GM18909 (cell line): ENCODE measurements around the gene BRDT.

Source experiments
- ATAC-seq: cut with Tn5 transposase; IDR thresholded peaks from one replicate; pipeline ENCODE4 v1.9.1; 2021; ENCODE audit warnings: mild to moderate bottlenecking; ENCODE audit not compliant: unreplicated experiment, poor library complexity

Gene BRDT

DNA sequence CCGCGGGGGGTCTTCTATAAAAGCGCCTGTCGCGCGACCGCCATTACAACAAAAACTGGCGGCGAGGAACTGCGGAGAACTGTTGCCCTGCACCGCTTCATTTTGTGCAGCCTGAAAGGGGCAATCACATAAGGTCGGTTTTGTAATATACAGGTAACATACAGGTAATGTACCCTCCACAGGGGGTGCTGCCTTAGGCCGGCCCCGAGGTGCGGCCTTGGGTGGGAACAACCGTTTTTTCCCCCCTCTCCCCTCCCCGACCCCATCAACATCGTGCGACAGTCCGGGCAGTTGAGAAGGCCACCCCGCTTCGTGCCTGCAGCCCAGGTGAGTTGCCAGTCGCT is at the start of gene BRDT:
Gene BRDT, plus strand, starts transcription at position 46 of the 344 bp plus-strand sequence. CDS start 13,354 bp downstream, outside the sequence.
- ATAC-seq, result no peak

DNA sequence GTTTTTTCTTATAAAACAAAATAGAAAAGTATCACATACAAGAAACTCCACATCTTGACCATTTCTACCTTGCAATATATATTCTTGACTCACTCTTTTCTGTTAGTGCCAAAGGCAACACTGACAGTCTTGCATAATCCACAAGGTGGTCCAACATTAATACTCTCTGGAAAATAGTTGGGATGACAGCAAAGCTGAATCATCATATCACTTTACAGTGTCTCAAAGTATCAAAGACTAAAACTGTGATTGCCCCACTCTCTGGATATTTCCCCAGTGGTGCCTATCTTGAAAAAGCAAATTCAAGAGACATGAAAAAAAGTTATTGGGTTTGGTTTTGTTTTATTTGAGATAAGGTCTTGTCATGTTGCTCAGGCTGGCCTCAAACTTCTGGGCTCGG is 48.6 kb upstream of the BRDT start:
- no peak for ATAC-seq

DNA sequence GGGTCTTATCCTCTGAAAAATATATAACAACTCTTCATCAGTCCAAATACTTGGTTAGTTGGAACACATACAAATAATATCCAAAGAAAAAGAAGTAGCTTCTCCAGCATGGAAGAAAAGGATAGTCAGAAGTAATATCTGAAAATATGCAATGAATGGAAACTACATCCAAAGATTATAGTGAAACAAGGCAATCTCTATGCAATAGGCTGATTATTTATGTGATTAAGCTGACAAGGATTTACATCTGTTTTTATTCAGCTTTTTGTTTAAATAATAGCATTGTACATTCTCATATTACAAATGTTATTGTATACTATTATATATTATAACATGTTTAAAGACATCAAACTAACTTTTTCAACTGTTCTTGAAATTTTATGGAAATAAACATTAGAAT is 48.0 kb upstream of the BRDT start:
- no peak for ATAC-seq

DNA sequence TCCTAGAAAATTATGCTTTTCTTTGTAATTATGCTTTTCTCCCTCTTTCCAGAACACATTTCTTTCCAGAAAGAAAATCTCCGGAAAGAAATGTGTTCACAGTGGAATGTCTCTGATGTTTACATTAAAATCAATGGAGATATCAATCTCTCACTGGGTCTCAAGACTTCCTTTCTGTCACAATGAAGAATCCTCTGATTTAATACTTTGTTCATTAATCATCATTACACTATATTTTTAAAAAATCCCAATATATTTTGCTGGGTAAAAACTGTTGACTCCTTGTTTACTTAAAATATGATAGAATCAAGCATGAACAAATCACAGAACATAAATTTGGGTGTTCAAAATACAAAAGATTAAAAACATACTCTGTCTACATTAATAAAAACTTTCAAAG is 36.9 kb upstream of the BRDT start:
- ATAC-seq, result no peak

DNA sequence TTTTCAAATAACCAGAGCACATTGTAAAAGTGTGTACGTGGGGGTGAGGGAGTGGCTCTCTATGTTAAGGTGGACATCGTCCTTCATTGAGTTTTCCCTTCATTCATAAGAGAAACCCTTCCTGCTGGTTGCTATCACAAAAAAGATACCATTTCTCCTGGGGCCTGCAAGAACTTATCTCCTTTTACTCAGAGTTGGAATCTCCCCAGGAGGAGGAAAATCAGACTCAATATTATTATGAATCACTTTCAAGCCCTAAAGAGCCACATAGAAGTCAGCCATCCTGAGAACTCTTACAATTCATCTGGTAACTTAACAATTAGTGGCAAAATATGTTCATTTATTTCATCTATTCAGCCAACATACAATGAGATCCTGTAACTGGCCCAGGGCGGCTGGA is 36.2 kb upstream of the BRDT start:
- no peak for ATAC-seq

DNA sequence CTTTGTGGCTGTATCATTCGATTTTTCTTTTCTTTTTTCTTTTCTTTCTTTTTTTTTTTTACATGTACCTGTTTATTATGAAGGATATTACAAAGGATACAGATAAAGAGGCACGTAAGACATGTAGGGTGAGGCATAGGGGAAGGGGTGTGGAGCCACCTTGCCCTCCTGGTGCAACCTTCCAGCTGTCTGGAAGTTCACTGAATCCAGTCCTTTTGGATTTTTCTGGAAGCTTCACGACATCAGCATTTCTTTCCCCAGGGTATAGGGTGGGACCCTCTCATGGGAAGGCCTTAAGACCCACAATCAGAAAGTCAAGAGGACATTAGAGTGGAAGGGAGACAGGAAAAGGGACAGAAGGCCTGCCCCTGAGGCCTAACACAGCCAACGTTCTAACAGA is 33.2 kb upstream of the BRDT start:
- no peak for ATAC-seq

DNA sequence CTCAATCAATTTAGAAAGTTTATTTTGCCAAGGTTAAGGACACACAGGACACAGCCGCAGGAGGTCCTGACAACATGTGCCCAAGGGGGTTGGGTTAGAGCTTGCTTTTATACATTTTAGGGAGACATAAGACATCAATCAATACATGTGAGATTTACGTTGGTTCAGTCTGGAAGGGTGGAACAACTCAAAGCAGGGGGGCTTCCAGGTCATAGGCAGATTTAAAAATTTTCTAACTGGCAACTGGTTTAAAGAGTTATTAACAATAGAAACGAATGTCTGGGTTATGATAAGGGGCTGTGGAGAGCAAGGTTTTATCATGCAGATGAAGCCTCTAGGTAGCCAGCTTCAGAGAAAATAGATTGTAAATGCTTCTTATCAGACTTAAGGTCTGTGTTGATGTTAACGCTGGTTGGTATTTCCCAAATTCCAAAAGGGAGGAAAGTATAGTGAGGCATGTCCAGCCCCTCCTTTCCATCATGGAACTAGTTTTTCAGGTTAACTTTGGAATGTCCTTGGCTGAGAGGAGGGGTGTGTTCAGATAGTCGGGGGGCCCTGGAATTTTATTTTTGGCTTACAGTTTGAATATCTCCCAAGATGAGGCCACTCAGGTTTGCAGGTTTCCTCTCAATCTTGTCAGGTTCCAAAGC is 32.3 kb upstream of the BRDT start:
- no peak for ATAC-seq

DNA sequence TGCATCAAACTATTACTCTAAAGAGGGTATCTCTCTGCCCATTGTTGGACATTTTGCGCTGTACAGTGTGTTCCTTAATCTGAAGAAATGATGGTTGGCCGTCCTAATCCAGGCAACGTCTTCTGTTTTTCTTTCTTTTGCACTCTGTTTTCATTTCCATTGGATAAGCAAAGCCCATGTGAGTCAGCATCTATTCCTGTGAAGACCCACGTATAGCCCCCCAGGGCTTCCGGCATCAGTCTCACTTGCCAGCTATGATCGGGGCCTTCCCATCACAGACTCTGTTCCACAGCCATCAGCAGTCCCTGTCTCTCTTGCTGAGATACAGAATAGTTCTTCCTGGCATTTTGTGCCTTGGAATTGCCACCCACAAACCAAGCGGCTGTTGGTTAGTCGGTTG is 29.2 kb upstream of the BRDT start:
- no peak for ATAC-seq

DNA sequence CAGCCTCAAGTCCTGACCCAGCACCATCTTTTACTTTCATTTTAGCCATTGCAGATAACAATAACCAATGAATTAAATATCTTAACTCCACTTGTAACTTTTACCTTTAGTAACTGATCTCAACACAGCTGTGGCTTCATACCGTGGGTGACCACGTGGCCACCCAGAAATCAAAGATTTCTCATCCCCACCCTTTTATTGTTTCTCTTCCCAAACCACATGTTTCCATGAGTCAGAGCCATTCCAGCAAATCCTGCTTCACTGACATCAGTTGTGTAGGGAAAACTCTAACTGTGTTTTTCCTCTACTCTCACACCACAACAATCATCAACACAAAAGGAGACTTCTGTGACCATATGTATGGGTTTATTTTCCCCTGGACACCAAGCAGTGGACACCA is 25.1 kb upstream of the BRDT start:
- ATAC-seq, result no peak

DNA sequence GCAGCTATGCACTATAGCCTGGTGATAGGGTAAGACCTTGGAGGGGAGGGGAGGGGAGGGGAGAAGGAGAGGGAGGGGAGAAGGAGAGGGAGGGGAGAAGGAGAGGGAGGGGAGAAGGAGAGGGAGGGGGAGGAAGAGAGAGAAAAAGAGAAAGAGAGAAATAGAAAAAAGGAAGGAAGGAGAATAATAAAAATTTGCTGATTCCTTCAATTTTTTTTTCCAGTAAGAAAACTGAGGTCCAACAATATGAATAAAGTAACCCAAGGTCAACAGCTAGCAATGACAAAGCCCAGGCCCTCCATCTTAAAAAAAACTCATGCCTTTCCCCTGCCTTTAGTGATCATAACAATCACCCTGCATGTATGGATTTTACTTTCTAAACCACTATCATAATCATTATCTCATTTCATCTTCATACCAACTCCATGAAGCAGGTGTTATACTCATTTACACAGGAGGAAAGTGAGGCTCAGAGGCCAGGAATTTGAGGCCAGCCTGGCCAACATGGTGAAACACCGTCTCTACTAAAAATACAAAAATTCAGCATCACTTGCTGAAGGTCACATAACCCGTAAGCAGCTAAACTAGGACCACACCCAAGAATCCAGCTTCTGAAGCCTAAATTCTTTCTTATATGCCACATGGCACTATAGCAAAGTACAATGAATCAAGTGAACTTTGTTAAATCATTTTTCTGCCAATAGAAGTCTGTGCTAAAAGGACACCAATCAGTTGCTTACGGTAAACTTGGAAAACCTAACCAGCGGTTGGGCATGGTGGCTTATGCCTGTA is 23.4 kb upstream of the BRDT start:
- ATAC-seq, result no peak

DNA sequence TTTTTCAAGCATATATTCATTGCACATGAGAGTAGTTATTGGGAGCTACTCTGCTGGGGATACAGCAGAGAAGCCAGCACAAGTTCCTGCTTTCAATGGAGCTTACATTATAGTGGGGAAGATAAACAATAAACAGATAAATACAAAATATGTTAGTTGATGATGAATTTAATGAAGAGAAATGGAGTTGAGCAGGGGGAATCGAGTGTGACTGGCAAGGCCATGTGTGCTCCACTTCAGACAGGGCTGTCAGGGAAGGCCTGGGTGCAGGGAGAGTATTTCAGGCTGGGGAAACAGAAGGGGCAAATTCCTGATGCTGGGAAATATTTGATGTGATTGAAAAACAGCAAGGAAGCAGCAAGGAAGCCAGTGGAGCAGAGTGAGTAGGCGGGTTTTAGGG is 21.2 kb upstream of the BRDT start:
- no peak for ATAC-seq

DNA sequence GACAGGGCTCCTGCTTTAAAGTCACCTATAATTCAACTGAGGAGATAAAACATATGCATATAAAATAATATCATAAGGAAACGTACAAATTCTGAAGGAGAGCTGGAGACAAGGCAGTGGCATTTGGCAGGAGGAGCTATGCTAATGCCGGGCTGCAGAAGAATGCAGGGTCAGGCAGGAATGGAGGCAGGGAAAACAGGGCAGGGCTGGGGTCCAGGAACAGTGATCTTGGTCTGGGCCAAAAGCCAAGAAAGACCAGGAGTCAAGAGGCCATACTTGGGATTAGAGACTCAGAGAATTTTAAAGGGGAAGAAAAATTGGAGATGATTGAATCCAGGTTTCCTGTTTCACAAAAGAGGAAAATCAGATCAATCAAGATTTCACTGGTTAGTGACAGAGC is 20.0 kb upstream of the BRDT start:
- no peak for ATAC-seq

DNA sequence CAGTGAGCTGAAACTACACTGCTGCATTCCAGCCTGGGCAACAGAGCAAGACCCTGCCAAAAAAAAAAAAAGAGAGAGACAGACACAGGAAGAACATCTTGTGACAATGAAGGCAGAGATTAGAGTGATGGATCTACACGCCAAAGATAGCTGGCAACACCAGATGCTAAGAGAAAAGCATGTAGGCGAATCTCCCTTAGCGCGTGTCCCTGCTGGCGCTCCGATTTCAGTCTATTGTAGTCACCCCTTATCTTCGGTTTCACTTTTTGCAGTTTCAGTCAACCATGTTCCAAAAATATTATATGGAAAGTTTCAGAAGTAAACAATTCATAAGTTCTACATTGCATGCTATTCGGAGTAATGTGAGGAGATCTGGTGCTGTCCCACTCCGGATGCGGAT is 11.6 kb upstream of the BRDT start:
- no peak for ATAC-seq

DNA sequence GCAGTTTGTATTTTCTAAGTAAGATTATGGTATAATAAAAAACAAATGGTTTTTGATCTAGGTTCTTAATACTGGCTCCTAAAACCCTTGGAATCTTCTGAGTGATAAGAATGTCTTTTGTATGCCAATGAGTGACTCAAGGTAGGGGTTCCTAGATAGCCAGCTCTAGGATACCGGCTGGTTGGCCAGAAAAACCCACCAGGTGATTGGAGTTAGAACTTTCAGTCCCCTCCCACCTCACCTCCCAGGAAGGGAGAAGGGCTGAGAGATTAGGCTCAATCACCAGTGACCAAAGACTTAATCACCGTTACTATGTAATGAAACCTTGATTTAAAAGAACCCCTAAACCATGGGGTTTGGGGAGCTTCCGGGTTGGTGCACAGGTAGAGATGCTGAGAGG is 8.7 kb upstream of the BRDT start:
- no peak for ATAC-seq

DNA sequence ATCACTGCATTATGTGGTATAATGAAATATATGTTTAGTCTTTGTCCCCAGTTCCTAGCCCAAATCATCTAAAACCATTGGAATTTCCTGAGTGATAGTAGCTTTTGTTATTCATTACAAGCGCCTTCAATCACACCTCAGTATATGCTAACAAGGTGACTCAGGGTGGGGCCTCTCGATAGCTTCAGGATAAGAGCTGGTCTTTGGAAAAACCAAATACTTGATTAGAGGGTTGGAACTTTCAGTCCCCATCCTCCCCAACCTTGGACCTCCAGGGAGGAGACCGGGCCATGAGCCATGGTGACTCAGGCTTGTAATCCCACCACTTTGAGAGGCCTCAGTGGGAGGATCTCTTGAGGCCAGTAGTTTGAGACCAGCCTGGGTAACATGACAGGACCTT is 5.1 kb upstream of the BRDT start:
- no peak for ATAC-seq

DNA sequence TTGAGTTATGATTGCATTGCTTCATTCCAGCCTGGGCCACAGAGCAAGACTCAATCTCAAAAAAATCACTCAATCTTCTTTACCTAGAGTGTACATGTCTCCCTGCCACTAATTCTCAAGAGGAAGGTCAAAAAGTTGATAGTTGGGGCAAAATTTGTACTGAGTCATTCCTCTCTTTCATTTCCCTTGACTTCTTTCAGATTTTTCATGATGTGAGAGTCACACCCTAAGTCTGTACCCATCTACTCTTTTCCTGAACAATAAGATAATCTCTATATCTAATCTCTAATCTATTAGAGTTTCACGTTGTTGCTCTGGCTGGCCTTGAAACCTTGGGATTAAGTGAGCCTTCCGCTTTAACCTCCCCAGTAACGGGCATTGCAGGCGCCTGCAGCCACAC is 1.1 kb upstream of the BRDT start:
- ATAC-seq, result no peak

DNA sequence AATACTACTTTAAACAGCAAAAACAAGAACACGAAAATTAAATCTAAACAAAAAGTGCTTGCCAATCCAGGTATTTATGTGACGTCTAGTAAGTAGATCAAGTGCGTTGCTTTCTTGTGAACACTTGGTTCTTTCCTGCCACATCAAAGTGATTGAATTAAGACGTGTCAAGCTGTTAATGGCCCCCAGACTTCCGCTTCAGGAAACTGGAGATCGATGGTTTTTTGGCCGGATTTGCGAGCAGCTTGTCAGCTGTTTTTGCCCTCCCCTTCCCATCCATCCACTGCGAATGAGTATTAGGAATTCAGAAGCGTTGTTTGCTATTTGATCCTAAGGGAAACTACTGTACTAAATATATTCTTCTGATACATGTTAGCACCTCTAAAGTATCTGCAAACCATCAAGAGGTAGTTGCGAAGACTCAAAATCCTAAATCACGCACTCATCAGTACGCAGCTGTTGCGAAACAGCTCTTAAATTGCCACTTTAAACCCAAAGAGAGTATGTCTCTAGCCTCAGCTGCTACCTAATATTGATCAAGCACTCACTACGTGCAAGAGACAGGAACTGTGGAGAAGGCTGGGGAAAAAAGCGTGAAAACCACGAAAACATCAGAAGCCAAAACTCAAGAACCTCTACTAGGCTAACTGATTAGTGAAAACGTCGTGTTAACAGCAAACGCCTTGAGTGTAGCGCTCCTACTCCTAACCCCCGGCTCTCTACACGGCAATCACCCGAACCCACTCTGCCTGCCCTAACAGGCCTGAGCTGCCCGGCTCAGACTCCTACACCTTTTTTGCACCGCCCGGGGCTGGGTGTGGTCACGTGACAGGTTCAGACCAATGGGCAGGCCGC is 473 bp upstream of the BRDT start:
- no peak for ATAC-seq

DNA sequence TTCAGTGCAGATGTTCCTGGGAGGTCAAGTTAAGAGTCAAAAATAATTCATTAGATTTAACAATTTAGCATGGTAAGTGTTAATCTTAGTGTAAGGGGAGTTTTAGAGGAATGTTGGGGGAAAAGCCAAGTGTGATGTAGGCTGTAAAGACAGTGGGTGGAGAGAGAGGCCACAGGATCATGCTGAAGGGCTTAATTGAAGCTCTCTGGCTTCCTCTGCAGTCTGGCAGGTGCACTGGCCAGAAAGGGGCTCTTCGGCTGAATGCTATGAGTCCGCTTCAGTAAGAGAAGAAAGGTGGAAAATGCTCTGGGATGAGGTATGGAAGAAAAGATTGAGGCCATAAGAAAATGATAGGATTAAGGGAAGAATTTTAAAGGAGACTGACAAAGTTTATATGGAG is 3.0 kb downstream of the BRDT start:
- no peak for ATAC-seq

DNA sequence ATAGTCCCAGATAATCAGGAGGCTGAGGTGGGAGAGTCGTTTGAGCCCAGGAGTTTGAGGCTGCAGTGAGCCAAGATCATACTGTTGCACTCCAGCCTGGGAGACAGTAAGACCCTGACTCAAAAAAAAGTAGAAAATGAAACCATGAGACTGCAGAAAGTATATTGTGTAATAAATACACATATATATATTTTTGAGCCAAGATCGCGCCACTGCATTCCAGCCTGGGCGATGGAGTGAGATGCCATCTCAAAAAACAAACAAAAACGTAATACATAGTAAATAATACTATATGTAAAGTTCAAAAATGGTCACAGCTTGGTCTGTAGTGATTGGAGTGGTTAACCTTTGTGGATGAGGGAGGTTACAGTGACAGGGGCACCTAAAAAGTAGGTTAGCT is 9.7 kb downstream of the BRDT start:
- no peak for ATAC-seq

DNA sequence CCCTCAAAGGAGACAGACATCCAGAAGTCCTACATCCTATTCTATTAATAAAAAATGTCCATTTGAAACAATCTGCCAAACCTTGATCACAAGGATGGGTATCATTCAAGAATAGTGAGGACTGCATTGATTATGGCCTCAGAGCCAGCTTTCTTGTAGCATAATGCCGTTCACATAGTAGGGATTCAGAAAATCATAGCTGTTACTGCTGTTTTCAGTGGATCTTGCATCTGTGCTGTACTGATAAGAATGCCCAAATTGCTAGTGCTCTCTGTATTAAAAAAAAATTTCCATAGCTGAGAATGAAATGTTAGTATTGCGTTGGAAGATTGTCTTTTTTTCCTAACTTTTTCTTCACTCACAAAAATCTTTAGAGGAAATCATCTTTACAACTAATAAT is 19.1 kb downstream of the BRDT start:
- ATAC-seq, result no peak

DNA sequence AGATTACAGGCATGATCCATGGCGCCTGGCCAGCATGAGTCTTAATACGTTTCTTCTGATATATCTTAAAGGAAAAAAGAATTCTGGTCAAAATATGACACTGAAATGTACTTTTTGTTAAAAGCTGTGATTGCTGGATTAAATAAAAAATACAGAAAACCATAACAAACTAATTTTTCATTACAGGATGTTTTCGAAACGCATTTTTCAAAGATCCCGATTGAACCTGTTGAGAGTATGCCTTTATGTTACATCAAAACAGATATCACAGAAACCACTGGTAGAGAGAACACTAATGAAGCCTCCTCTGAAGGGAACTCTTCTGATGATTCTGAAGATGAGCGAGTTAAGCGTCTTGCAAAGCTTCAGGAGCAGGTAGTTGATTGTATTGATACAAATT is 30.2 kb downstream of the BRDT start:
- ATAC-seq, result no peak
